Measurements from ENCODE around the gene CAMK2A. TPM values are rescaled to one million over a fixed set of nuclear protein-coding genes. Genes with fewer than 3 reads are reported as not detected.

The CAMK2A gene
- total RNA-seq, 4 donors from 2014 or later: not detected

GRCh38 chr5:150304481-150305081 lies 15.0 kb upstream of the CAMK2A start:
- TF ChIP-seq POLR2A (IDR thresholded peaks at IDR 0.05): no peak
- TF ChIP-seq, protein P1, sequence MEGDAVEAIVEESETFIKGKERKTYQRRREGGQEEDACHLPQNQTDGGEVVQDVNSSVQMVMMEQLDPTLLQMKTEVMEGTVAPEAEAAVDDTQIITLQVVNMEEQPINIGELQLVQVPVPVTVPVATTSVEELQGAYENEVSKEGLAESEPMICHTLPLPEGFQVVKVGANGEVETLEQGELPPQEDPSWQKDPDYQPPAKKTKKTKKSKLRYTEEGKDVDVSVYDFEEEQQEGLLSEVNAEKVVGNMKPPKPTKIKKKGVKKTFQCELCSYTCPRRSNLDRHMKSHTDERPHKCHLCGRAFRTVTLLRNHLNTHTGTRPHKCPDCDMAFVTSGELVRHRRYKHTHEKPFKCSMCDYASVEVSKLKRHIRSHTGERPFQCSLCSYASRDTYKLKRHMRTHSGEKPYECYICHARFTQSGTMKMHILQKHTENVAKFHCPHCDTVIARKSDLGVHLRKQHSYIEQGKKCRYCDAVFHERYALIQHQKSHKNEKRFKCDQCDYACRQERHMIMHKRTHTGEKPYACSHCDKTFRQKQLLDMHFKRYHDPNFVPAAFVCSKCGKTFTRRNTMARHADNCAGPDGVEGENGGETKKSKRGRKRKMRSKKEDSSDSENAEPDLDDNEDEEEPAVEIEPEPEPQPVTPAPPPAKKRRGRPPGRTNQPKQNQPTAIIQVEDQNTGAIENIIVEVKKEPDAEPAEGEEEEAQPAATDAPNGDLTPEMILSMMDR (IDR thresholded peaks at IDR 0.05): no peak
- peaks cover 0 to 10% of the 10 kb centered on the region in 2 donors for H3K4me1 ChIP-seq
- no peak overlapping the region for H3K4me3 ChIP-seq (replicated peaks in 1 of 3)
- 83 to 93% methylated on average over 4 of the region's 4 CpGs for WGBS, 2 donors
- intact Hi-C loops (cut with DNase I): no loop called here
- no peaks in the 10 kb centered on the region for H3K9me3 ChIP-seq
- H3K27ac ChIP-seq: no peak overlapping the region
- no peaks in the 10 kb centered on the region for H3K36me3 ChIP-seq
- DNase-seq: no peak
- no peaks in the 10 kb centered on the region for H3K27me3 ChIP-seq

GRCh38 chr5:150303660-150304386 lies 14.2 kb upstream of the CAMK2A start:
- no peak for DNase-seq
- no peak overlapping the region for H3K27ac ChIP-seq
- 69 to 75% methylated on average over 7 of the region's 7 CpGs for WGBS, 2 donors

DNA sequence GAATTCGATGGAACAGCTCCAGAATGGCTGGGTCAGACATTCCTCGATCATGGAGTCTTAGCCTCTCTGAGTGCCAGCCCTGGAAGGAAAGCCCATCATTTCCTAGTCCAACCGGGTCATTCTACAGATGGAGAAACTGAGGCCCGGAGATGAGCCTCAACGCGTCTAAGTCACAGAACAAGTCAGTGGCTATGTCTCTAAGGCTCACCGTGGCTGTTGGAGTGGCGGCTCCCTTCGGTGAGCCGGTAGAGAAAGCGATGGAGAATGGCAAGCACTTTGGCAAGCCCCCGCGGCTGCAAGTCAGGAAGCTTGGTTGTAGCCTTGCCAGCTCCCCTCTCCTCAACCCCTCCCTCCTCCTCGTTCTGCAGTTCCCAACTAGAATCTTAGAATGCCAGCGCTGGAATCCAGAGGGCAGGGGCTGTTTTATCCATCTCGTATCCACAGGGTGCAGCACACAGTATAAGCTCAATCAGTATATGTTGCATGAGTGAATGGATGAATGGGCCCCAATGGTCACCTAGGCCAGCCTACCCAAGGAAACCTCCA lies 13.6 kb upstream of the CAMK2A start:
- Histone ChIP-seq H3K4me3 (replicated peaks in 1 of 3) (peak overlapping the region in 1 of 3 donors; percentile 6), H3K4me1 (peaks cover 0 to 10% of the 10 kb centered on the region in 2 donors), H3K27me3 (no peaks in the 10 kb centered on the region), H3K36me3 (no peaks in the 10 kb centered on the region), H3K27ac (no peak overlapping the region), H3K9me3 (no peaks in the 10 kb centered on the region)
- intact Hi-C loops (cut with DNase I): no loop called here
- no peak for DNase-seq
- 13 to 25% methylated on average over 9 to 14 of the region's 16 CpGs for WGBS, 2 donors
- no peak for TF ChIP-seq POLR2A (IDR thresholded peaks at IDR 0.05)
- TF ChIP-seq, protein P1 (IDR thresholded peaks at IDR 0.05): no peak

More at GRCh38 chr5:150303660-150304386, 14.2 kb upstream of the CAMK2A start:
- H3K27me3 ChIP-seq: no peaks in the 10 kb centered on the region
- TF ChIP-seq, protein P1 (IDR thresholded peaks at IDR 0.05): no peak
- TF ChIP-seq POLR2A (IDR thresholded peaks at IDR 0.05): no peak
- no peak overlapping the region for H3K4me3 ChIP-seq (replicated peaks in 1 of 3)
- intact Hi-C loops (cut with DNase I): no loop called here
- H3K4me1 ChIP-seq: peaks cover 0 to 10% of the 10 kb centered on the region in 2 donors
- no peaks in the 10 kb centered on the region for H3K9me3 ChIP-seq
- no peaks in the 10 kb centered on the region for H3K36me3 ChIP-seq

DNA sequence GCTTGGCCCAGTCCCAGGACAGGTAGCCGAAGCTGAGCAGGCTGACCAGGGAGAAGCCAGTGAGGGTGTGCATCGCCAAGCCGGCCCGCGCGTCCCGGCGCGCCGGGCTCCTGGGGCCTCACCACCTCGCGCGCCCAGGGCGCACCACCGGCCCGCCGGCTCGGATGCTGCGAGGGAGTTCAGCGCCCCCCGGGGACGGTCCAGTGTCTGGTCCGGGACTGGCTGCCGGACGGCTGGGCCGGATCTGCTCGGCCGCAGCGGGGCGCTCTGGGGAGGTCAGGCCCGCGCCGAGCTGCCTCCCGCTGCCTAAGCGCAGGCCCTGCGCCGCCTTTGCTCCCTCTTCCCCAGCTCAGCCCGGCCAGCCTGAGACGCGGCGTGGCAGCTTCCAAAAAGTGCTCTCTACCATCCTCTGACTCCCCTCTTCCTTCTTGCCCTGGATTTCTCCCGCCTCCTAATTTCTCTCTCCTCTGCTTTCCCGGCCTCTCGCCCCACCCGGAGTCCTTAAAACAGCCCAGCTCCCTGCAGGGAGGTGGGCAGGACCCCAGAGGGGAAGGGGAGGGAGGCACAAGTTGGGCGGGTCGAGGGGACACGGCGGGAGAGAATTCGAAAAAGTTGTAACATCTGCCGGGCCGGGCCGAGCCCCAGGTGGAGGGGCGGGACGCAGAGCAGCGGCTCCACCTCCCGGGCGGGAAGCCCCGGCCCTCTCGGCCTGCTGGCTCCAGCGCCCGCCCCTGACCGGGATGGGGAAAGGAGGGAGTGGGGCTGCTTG lies 12.9 kb upstream of the CAMK2A start, which contains the start of gene ARSI:
TSS of gene ARSI (minus strand) at position 605 of the 769 bp plus-strand sequence. CDS start at position 73, 532 bp downstream.
- Histone ChIP-seq H3K36me3 (no peaks in the 10 kb centered on the region), H3K27ac (no peak within 1 kb of the TSS), H3K9me3 (no peaks in the 10 kb centered on the region), H3K4me3 (replicated peaks in 1 of 3) (peak within 1 kb of the TSS in 1 of 3 donors; percentile 6), H3K4me1 (peaks cover 0 to 10% of the 10 kb centered on the region in 2 donors), H3K27me3 (no peaks in the 10 kb centered on the region)
- DNase-seq: peak in 1 of 2 donors; percentile 14
- TF ChIP-seq, protein P1 (IDR thresholded peaks at IDR 0.05): no peak
- no peak for TF ChIP-seq POLR2A (IDR thresholded peaks at IDR 0.05)
- 0 to 1% methylated on average over 21 to 33 of the region's 63 CpGs for WGBS, 2 donors
- intact Hi-C loops (cut with DNase I): no loop called here
